ENCODE results near the gene TGM4.
"Not testable (repeated sequence)": the region's sequence is repeated elsewhere in the genome, so short reads cannot be mapped to it uniquely, and the experiment has no call there.

TGM4 gene

DNA sequence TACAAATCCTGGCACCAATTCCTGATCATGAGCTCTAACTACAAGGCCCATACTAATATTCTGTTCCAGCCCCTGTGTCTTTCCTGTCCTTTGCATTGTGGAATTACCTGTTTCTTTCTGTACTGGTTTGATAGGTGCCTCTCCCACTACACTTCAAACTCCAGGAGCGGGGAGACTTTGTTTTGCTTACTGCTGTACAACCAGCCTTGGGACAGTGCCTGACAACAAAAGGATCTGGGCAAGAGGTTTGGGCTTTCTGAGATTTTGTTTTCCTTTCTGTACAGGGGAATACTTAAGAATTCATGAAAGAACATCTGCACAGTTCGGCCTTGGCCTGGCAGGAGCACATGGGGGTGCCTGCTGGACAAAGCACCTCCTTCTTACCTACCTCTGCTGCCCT, 56.5 kb downstream of the TGM4 start:
- H3K4me3 ChIP-seq = no peak overlapping the region
- no peak for TF ChIP-seq Cebpa-rat (IDR thresholded peaks at IDR 0.05)
- no peaks in the 10 kb centered on the region for H3K27me3 ChIP-seq
- H3K9ac ChIP-seq = no peak overlapping the region
- H3K27ac ChIP-seq = no peak overlapping the region
- H4K20me1 ChIP-seq = peaks cover 0 to 18% (median 0%) of the 10 kb centered on the region in 11 experiments; a peak in 3 of 22 replicates
- H3K4me2 ChIP-seq = no peak overlapping the region
- peaks cover 0 to 10% (median 6%) of the 10 kb centered on the region in 10 experiments; a peak in 7 of 20 replicates for H3K4me1 ChIP-seq
- peaks cover 98 to 100% (median 100%) of the 10 kb centered on the region in 11 experiments for H3K36me3 ChIP-seq
- H3K9me3 ChIP-seq (replicated peaks in 1 of 11) = no peaks in the 10 kb centered on the region

- Histone ChIP-seq H3K36me3 (peaks cover 98 to 100% (median 100%) of the 10 kb centered on the region in 11 experiments), H3K27ac (no peak overlapping the region), H3K9ac (no peak overlapping the region), H3K27me3 (no peaks in the 10 kb centered on the region), H3K4me2 (no peak overlapping the region), H3K4me1 (peaks cover 0 to 10% (median 6%) of the 10 kb centered on the region in 10 experiments; a peak in 7 of 20 replicates), H3K4me3 (no peak overlapping the region), H4K20me1 (peaks cover 0 to 18% (median 0%) of the 10 kb centered on the region in 11 experiments; a peak in 3 of 22 replicates), H3K9me3 (replicated peaks in 1 of 11) (no peaks in the 10 kb centered on the region)
- TF ChIP-seq Cebpa-rat (IDR thresholded peaks at IDR 0.05) = no peak
Measured at GRCh38 chr3:44931791-44932190, 57.4 kb downstream of the TGM4 start.

GRCh38 chr3:44932271-44932670, 57.9 kb downstream of the TGM4 start:
- H3K4me2 ChIP-seq = no peak overlapping the region
- no peaks in the 10 kb centered on the region for H3K9me3 ChIP-seq (replicated peaks in 1 of 11)
- peaks cover 98 to 100% (median 100%) of the 10 kb centered on the region in 11 experiments for H3K36me3 ChIP-seq
- H3K4me3 ChIP-seq = no peak overlapping the region
- no peak for TF ChIP-seq Cebpa-rat (IDR thresholded peaks at IDR 0.05)
- no peaks in the 10 kb centered on the region for H3K27me3 ChIP-seq
- no peak overlapping the region for H3K27ac ChIP-seq
- H3K4me1 ChIP-seq = peaks cover 0 to 10% (median 6%) of the 10 kb centered on the region in 10 experiments; a peak in 7 of 20 replicates
- no peak overlapping the region for H3K9ac ChIP-seq
- peaks cover 0 to 21% (median 0%) of the 10 kb centered on the region in 11 experiments; a peak in 3 of 22 replicates for H4K20me1 ChIP-seq

- TF ChIP-seq Cebpa-rat (IDR thresholded peaks at IDR 0.05) = no peak
- Histone ChIP-seq H3K9ac (no peak overlapping the region), H3K36me3 (peaks cover 98 to 100% (median 100%) of the 10 kb centered on the region in 11 experiments), H3K27ac (peak overlapping the region in 3 of 11 experiments; percentile 2 to 14 (median 13); a peak in 2 of 22 replicates), H3K4me2 (peak overlapping the region in 5 of 11 experiments; percentile 3 to 27 (median 18); a peak in 7 of 22 replicates), H4K20me1 (peaks cover 0 to 31% (median 0%) of the 10 kb centered on the region in 11 experiments; a peak in 3 of 22 replicates), H3K4me3 (no peak overlapping the region), H3K27me3 (no peaks in the 10 kb centered on the region), H3K4me1 (peaks cover 0 to 10% (median 6%) of the 10 kb centered on the region in 10 experiments; a peak in 7 of 20 replicates), H3K9me3 (replicated peaks in 1 of 11) (no peaks in the 10 kb centered on the region)
Measured at GRCh38 chr3:44932986-44933944, 58.9 kb downstream of the TGM4 start.

GRCh38 chr3:44939581-44940036, 65.2 kb downstream of the TGM4 start:
- Histone ChIP-seq H3K27me3 (no peaks in the 10 kb centered on the region), H3K4me1 (peaks cover 0 to 5% (median 0%) of the 10 kb centered on the region in 10 experiments; a peak in 2 of 20 replicates), H3K4me3 (no peak overlapping the region), H3K27ac (no peak overlapping the region), H4K20me1 (peaks cover 0 to 61% (median 11%) of the 10 kb centered on the region in 11 experiments; a peak in 10 of 22 replicates), H3K9me3 (replicated peaks in 1 of 11) (no peaks in the 10 kb centered on the region), H3K36me3 (peaks cover 99 to 100% (median 100%) of the 10 kb centered on the region in 11 experiments), H3K4me2 (no peak overlapping the region), H3K9ac (no peak overlapping the region)
- no peak for TF ChIP-seq Cebpa-rat (IDR thresholded peaks at IDR 0.05)

DNA sequence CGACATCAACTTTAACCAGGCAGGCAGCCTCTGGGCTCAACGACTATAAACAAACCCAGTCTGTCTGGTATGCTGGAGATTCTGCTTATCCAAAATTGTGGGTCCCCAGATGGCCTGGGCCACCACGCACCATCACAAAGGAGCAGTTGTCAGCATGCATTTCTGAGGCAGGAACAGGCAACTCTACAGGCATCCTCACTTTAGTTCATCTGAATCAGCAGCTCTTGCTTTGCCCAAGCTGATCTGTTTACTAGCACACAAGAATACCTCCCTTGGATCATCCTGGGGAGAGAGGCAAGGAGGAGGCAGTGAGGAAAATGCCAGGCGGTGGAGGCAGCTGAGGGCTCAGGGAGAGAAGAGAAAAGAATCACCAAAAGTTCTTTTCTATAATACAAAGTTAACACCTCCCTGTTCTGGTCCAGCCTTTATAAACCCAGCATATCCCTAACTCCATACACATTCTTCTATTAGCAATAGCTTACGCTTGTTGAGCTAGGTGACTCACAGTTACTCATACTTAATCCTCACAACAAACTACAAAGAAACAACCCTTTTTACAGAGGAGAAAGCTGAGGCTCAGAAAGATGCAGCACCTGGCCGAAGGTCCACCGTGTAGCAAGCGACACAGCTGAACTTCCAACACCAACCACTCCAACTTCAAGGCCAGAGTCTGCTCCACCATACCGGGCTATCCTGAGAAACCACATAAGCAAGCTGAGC, 68.0 kb downstream of the TGM4 start:
- H3K4me2 ChIP-seq = no peak overlapping the region
- H3K9me3 ChIP-seq (replicated peaks in 1 of 11) = no peaks in the 10 kb centered on the region
- H3K27ac ChIP-seq = no peak overlapping the region
- H3K9ac ChIP-seq = no peak overlapping the region
- no peak for TF ChIP-seq Cebpa-rat (IDR thresholded peaks at IDR 0.05)
- no peaks in the 10 kb centered on the region for H3K27me3 ChIP-seq
- no peak overlapping the region for H3K4me3 ChIP-seq
- H3K4me1 ChIP-seq = peaks cover 0 to 5% (median 4%) of the 10 kb centered on the region in 10 experiments; a peak in 3 of 20 replicates
- H3K36me3 ChIP-seq = peaks cover 97 to 100% (median 99%) of the 10 kb centered on the region in 11 experiments
- H4K20me1 ChIP-seq = peaks cover 0 to 72% (median 19%) of the 10 kb centered on the region in 11 experiments; a peak in 17 of 22 replicates

DNA sequence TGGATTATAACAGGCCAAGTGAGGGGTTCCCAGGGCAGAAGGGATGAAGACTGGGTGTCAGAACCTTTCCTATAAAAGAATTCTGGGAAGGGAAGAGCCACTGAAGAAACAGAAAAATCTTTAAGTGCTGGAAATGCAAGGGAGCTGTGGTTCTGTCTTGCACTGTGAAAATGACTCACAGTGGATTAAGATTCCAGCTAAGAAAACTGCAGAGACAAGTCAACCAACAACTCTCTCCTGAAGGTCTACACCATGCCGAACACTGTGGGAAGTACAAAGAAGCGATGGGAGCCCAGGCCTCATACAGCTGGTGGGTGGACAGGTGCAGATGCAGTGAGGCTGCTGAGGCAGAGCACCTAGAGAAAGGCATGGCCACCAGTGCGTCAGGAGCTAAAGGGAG, 73.8 kb downstream of the TGM4 start:
- Histone ChIP-seq H3K27me3 (no peaks in the 10 kb centered on the region), H4K20me1 (peaks cover 15 to 85% (median 64%) of the 10 kb centered on the region in 11 experiments; a peak in 21 of 22 replicates), H3K9ac (no peak overlapping the region), H3K4me3 (no peak overlapping the region), H3K9me3 (replicated peaks in 1 of 11) (no peaks in the 10 kb centered on the region), H3K36me3 (peaks cover 51 to 91% (median 69%) of the 10 kb centered on the region in 11 experiments), H3K4me1 (peaks cover 6 to 40% (median 26%) of the 10 kb centered on the region in 10 experiments; a peak in 18 of 20 replicates), H3K4me2 (no peak overlapping the region), H3K27ac (no peak overlapping the region)
- TF ChIP-seq Cebpa-rat (IDR thresholded peaks at IDR 0.05) = no peak

DNA sequence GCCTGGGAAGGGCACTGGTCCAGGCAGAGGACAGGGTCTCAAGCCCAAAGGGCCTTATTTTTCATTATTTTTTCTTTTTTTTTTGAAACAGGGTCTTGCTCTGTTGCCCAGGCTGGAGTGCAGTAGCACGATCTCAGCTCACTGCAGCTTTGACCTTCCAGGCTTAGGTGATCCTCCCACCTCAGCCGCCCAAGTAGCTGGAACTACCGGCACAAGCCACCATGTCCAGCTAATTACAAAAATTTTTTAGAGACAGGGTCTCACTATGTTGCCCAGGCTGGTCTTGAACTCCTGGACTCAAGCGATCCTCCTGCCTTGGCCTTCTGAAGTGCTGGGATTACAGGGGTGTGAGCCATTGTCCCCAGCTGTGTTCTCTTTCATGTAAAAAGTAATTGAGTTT, 75.4 kb downstream of the TGM4 start:
- H3K36me3 ChIP-seq = peaks cover 46 to 87% (median 69%) of the 10 kb centered on the region in 11 experiments
- not testable (repeated sequence) for H3K9me3 ChIP-seq (replicated peaks in 1 of 11); H3K4me3 ChIP-seq; H3K27me3 ChIP-seq; H3K27ac ChIP-seq
- peaks cover 19 to 98% (median 76%) of the 10 kb centered on the region in 11 experiments; a peak in 21 of 22 replicates for H4K20me1 ChIP-seq
- H3K9ac ChIP-seq = 0 out of 22 replicates have a peak overlapping the region, but pooled peaks of 1 of the 11 experiments have one; percentile 2
- H3K4me2 ChIP-seq = peak overlapping the region in 8 of 11 experiments; percentile 40 to 68 (median 60); a peak in 15 of 22 replicates
- peaks cover 12 to 50% (median 34%) of the 10 kb centered on the region in 10 experiments for H3K4me1 ChIP-seq

Measured in BLaER1 treated with 17β-estradiol and CSF1 and Interleukin-3, amounts not matched to agents 10 nM and 100 nM (cell line).